OCI-LY1 (cell line): ENCODE measurements around the gene RANBP10.

Source experiments
- EZH2 ChIP-seq: fragments of 200-600 bp; sonication (generic), shearing (Covaris generic); IDR thresholded peaks from 2 replicates; pipeline ENCODE4 v1.8.0; 2017; ENCODE audit warnings: borderline replicate concordance, mixed run types, mild to moderate bottlenecking, antibody characterized with exemption, low read length, moderate library complexity, mixed read lengths
- TF ChIP-seq, protein P1 (sequence below): fragments of 200-600 bp; sonication (generic), shearing (Covaris generic); IDR thresholded peaks from 2 replicates; pipeline ENCODE4 v1.5.1; 2017; ENCODE audit warnings: mild to moderate bottlenecking, antibody characterized with exemption, low read length, moderate library complexity, mixed read lengths

DNA sequence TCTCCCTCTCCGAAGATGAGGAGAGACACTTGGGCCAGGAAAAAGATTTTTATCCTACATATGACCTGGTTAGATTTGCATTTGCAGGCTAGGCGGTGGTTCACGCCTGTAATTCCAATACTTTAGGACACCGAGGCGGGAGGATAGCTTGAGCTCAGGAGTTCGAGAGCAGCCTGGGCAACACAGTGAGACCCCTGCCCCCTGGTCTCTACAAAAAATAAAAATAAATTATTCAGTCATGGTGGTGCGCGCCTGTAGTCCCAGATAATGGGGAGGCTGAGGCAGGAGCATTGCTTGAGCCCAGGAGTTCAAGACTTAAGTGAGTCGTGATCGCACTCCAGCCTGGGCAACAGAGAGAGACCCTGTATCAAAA, 27.9 kb upstream of the RANBP10 start:
- TF ChIP-seq, protein P1, sequence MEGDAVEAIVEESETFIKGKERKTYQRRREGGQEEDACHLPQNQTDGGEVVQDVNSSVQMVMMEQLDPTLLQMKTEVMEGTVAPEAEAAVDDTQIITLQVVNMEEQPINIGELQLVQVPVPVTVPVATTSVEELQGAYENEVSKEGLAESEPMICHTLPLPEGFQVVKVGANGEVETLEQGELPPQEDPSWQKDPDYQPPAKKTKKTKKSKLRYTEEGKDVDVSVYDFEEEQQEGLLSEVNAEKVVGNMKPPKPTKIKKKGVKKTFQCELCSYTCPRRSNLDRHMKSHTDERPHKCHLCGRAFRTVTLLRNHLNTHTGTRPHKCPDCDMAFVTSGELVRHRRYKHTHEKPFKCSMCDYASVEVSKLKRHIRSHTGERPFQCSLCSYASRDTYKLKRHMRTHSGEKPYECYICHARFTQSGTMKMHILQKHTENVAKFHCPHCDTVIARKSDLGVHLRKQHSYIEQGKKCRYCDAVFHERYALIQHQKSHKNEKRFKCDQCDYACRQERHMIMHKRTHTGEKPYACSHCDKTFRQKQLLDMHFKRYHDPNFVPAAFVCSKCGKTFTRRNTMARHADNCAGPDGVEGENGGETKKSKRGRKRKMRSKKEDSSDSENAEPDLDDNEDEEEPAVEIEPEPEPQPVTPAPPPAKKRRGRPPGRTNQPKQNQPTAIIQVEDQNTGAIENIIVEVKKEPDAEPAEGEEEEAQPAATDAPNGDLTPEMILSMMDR = no peak
- no peak for TF ChIP-seq EZH2
